Measurements from ENCODE around the gene AKAP12. TPM values are rescaled to one million over a fixed set of nuclear protein-coding genes. Genes with fewer than 3 reads are reported as not detected.
"Not testable (repeated sequence)": the region's sequence is repeated elsewhere in the genome, so short reads cannot be mapped to it uniquely, and the experiment has no call there.

AKAP12 gene
- total RNA-seq, 1 donor from 2014 or later: 15.6 TPM

DNA sequence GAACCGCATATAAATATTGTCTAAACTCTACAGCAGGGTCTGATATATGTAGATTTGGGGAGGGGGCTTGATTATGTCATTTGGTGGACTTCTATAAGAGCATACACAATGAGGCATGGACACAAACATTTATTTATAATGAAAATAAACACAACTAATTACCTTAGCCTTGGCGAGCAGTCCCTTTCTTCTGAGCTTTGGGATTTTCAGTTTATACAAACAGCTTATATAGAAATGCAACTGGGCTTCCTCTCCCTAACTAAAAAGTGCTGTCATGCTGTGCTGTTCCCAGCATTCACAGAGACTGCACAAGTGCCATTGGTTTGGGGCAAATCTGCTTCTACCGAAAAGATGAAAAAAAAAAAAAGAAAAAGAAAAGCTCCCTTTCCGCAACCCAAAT, 69.9 kb downstream of the AKAP12 start:
- no peak for DNase-seq (ENCODE audit: low spot score)
- Mint-ChIP-seq H3K27ac (no peak overlapping the region), H3K36me3 (ENCODE audit: low read depth) (peaks cover 4% of the 10 kb centered on the region), H3K9me3 (no peaks in the 10 kb centered on the region), H3K4me1 (ENCODE audit: low read depth) (no peaks in the 10 kb centered on the region), H3K4me3 (ENCODE audit: low read depth) (no peak overlapping the region), H3K27me3 (ENCODE audit: low read depth) (no peaks in the 10 kb centered on the region)
- intact Hi-C loops (cut with micrococcal nuclease): no loop called here

DNA sequence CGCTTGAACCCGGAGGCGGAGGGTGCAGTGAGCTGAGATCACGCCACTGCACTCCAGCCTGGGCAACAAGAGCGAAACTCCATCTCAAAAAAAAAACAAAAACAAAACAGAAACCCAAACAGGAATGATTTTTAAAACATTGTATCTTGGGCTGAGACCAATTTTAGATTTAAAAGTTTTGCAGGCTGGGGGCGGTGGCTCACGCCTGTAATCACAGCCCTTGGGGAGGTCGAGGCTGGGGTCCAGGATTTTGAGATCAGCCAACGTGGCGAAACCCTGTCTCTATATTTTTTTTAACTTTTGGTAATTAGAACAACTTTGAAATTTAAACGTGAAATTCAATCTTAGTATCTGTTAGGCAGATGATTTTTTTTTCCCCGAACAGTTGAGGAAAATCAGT, 70.5 kb downstream of the AKAP12 start:
- no peak for DNase-seq (ENCODE audit: low spot score)
- no peaks in the 10 kb centered on the region for H3K27me3 Mint-ChIP-seq (ENCODE audit: low read depth)
- peaks cover under 1% of the 10 kb centered on the region for H3K9me3 Mint-ChIP-seq
- H3K4me3 Mint-ChIP-seq (ENCODE audit: low read depth): no peak overlapping the region
- H3K36me3 Mint-ChIP-seq (ENCODE audit: low read depth): peaks cover 4% of the 10 kb centered on the region
- intact Hi-C loops (cut with micrococcal nuclease): no loop called here
- H3K4me1 Mint-ChIP-seq (ENCODE audit: low read depth): no peaks in the 10 kb centered on the region
- H3K27ac Mint-ChIP-seq: no peak overlapping the region

DNA sequence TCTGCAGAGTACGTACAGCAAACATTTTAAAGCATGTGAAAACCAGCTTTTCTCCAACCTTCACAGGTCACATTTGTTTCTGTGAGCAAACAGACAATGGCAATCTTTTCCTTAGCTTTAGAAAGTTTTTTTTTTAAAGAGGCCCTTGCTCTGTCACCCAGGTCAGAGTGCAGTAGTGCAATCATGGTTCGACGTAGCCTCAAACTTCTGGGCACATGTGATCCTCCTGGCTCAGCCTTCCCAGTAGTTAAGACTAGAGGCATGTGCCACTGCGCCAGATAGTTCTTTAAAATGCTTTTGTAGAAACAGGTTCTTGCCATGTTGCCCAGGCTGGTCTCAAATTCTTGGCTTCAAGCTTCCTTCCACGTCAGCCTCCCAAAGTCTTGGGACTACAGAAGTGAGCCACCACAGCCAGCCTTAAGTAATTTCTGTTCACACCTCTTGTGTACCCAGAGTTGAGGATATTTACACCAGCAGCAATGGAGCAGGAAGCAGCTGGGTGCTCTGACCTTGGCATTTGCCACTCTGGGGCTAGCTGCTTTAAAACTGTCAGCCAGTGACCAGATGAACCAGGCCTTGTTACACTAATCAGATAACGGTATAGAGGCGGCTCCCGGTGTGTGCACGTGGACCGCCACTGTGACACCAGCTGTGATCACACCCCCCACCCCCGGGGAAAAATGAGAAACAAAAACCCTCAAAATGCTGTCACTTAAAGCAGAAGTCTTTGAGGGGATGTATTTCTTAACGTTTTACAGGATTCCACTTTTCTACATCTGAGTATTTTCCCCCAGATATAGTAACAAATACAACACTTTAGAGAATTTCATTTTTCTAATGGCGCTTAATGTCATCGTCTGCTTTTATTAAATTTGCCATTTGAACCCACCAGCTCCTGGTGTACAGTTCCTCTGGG, 71.3 kb downstream of the AKAP12 start:
- Mint-ChIP-seq H3K4me3 (ENCODE audit: low read depth) (no peak overlapping the region), H3K27me3 (ENCODE audit: low read depth) (no peaks in the 10 kb centered on the region), H3K4me1 (ENCODE audit: low read depth) (no peaks in the 10 kb centered on the region), H3K9me3 (peaks cover 8% of the 10 kb centered on the region), H3K27ac (no peak overlapping the region), H3K36me3 (ENCODE audit: low read depth) (peaks cover 9% of the 10 kb centered on the region)
- no peak for DNase-seq (ENCODE audit: low spot score)
- intact Hi-C loops (cut with micrococcal nuclease): no loop called here

DNA sequence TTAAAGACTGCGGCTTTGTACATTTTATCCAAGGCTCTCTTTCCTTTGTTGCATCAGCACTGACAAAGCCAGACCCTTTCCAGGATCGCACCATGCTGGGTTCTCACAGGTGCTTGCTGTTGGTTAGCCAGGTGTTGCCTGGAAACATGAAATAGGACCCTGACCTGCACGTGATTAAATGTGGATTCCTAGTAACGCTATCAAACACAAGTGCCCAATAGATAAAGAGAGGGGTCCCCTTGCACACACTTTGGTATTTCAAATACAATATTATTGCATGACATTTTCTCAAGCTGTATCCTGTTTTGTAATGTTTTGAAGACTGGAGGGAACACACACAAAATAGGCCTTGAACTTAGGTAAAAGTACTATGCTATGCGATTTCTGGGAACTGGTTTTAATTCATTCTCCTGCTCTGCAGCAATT, 73.3 kb downstream of the AKAP12 start:
- Mint-ChIP-seq H3K27me3 (ENCODE audit: low read depth) (peaks cover 2% of the 10 kb centered on the region), H3K27ac (no peak overlapping the region), H3K4me1 (ENCODE audit: low read depth) (peaks cover 2% of the 10 kb centered on the region), H3K36me3 (ENCODE audit: low read depth) (peaks cover 12% of the 10 kb centered on the region), H3K4me3 (ENCODE audit: low read depth) (no peak overlapping the region), H3K9me3 (peaks cover 11% of the 10 kb centered on the region)
- no peak for DNase-seq (ENCODE audit: low spot score)
- intact Hi-C loops (cut with micrococcal nuclease): no loop called here

DNA sequence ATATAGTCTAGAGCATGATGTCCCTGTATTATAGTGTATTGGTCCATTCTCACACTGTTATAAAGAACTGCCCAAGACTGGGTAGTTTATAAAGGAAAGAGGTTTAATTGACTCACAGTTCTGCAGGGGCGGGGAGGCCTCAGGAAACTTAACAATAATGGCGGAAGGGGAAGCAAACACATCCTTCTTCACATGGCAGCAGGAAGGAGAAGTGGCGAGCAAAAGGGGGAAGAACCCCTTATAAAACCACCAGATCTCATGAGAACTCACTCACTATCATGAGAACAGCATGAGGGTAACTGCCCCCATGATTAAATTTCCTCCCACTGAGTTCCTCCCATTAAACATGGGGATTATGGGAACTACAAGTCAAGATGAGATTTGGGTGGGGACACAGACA, 75.9 kb downstream of the AKAP12 start:
- H3K9me3 Mint-ChIP-seq: peaks cover 11% of the 10 kb centered on the region
- H3K4me3 Mint-ChIP-seq (ENCODE audit: low read depth); H3K27me3 Mint-ChIP-seq (ENCODE audit: low read depth); intact Hi-C loops (cut with micrococcal nuclease); H3K27ac Mint-ChIP-seq; DNase-seq (ENCODE audit: low spot score); H3K4me1 Mint-ChIP-seq (ENCODE audit: low read depth): not testable (repeated sequence)
- H3K36me3 Mint-ChIP-seq (ENCODE audit: low read depth): peaks cover 12% of the 10 kb centered on the region

DNA sequence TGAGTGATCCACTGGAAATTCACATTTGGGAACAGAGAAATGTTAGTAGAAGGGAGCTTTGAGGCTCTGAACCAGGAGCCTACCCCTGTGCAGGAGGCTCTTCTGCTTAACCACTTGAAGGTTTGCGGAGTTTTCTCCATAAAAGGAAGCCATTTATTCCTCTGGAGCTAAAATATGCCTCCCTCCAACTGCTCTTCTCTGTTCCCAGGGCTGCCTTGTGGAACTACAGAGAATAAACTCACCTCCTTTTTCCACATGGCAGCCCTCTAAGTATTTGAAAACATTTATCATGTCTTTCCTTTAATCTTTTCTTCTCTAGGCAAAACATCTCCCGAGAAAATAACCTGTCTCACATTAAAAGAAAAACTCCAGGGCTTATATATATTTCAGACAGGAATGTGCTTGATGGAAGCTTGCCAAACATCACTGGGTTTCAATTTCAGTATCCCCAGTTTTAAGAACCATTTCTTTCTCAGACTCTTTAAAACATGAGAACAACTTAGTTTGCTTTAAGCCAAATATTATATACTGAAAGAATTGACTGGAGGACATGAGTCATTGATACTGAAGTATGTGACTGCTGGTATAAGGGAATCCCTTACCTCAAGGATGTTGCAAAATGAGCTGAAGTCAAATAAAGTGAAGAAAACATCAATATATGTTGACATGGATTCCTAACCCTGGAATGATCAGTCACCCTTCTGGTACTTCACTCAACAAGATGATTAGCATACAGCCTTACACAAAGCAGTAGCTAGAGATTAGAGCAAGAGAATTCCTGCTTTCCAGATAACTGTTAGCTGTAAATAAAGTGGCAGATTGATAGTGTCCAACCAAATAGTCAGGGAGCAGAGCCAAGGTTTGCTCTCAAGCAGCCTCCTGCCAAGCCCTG, 77.6 kb downstream of the AKAP12 start:
- H3K4me1 Mint-ChIP-seq (ENCODE audit: low read depth): peaks cover 2% of the 10 kb centered on the region
- peaks cover 11% of the 10 kb centered on the region for H3K9me3 Mint-ChIP-seq
- H3K27me3 Mint-ChIP-seq (ENCODE audit: low read depth): peaks cover 6% of the 10 kb centered on the region
- intact Hi-C loops (cut with micrococcal nuclease): no loop called here
- no peak for DNase-seq (ENCODE audit: low spot score)
- H3K36me3 Mint-ChIP-seq (ENCODE audit: low read depth): peaks cover 12% of the 10 kb centered on the region
- no peak overlapping the region for H3K4me3 Mint-ChIP-seq (ENCODE audit: low read depth)
- peak overlapping the region; percentile 40 for H3K27ac Mint-ChIP-seq

DNA sequence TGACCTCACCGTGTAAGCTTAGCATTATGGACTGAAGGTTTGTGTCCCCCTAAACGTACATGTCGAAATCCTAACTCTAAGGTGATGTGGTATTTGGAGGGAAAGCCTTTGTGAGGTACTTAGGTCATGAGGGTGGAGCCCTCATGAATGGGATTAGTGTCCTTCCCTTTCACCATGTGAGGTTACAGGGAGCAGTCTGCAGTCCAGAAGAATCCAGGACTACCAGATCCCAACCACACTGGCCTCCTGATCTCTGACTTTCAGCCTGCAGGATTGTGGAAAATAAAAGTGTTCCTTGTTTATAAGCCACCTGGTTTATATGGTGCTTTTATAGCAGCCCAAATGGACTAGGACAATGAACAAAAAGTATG, 78.2 kb downstream of the AKAP12 start:
- Mint-ChIP-seq H3K27ac (no peak overlapping the region), H3K27me3 (ENCODE audit: low read depth) (peaks cover 6% of the 10 kb centered on the region), H3K4me3 (ENCODE audit: low read depth) (no peak overlapping the region), H3K4me1 (ENCODE audit: low read depth) (peaks cover 2% of the 10 kb centered on the region), H3K9me3 (peaks cover 11% of the 10 kb centered on the region), H3K36me3 (ENCODE audit: low read depth) (peaks cover 12% of the 10 kb centered on the region)
- intact Hi-C loops (cut with micrococcal nuclease): no loop called here
- no peak for DNase-seq (ENCODE audit: low spot score)

DNA sequence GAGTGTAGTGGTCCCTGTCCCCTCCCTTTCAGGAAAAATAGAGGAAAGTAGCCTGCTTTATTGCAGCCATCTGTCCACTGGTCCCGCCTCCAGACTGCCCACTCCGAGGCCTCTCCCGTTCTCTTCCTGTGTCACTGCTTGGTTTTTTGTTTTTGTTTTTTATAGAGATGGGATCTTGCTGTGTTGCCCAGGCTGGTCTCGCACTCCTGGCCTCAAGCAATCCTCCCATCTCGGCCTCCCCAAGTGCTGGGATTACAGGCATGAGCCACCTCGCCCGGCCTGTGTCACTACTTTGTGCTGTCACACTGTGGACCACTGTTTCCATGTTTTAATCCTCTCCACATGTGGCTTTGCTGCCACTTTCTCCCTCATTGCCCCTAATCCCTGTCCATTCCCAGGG, 80.4 kb downstream of the AKAP12 start:
- Mint-ChIP-seq H3K36me3 (ENCODE audit: low read depth) (peaks cover 9% of the 10 kb centered on the region), H3K9me3 (peaks cover 11% of the 10 kb centered on the region), H3K27me3 (ENCODE audit: low read depth) (peaks cover 14% of the 10 kb centered on the region), H3K4me3 (ENCODE audit: low read depth) (no peak overlapping the region), H3K27ac (no peak overlapping the region), H3K4me1 (ENCODE audit: low read depth) (peaks cover 19% of the 10 kb centered on the region)
- no peak for DNase-seq (ENCODE audit: low spot score)
- intact Hi-C loops (cut with micrococcal nuclease): loop anchor here (5.0 kb wide), 1 partner anchor 78 kb away; no protein-coding TSS in a partner anchor

DNA sequence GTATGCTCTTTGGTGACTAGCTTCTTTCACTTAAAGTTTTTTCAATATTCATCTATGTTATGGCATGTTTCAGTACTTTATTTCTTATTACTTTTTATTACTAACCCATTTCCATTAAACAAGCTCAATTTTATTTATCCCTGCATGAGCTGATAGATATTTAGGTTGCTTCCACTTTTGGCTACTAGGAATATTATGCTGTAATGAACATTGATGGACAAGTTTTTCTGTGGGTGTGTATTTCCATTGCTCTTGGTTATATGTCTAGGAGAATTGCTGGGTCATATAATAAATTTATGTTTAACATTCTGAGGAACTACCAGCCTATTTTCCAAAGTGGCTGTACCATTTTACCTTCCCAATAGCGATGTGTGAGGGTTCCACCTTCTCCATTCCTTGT, 81.7 kb downstream of the AKAP12 start:
- no peak overlapping the region for H3K27ac Mint-ChIP-seq
- no peaks in the 10 kb centered on the region for H3K36me3 Mint-ChIP-seq (ENCODE audit: low read depth)
- no peak overlapping the region for H3K4me3 Mint-ChIP-seq (ENCODE audit: low read depth)
- peaks cover under 1% of the 10 kb centered on the region for H3K9me3 Mint-ChIP-seq
- DNase-seq (ENCODE audit: low spot score): no peak
- H3K4me1 Mint-ChIP-seq (ENCODE audit: low read depth): peaks cover 28% of the 10 kb centered on the region
- intact Hi-C loops (cut with micrococcal nuclease): loop anchor here (5.0 kb wide), 1 partner anchor 79 kb away; no protein-coding TSS in a partner anchor
- H3K27me3 Mint-ChIP-seq (ENCODE audit: low read depth): peaks cover 22% of the 10 kb centered on the region

DNA sequence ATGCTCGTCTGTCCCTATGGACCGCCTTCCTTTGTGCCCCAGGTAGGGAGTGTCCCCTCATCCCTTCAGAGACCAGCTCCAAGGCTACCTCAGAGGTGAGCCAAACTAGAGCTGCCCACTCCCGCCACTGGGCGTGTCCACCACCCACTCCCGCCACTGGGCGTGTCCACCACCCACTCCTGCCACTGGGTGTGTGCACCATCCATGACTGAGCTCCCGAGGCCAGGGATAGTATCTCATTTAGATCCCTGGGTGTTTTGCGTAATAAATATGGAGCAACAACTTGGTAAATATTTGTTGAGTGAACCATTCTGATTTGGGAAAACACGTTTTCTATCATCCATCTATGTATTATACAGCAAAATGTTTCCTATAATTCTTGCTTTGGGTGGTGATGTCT, 82.8 kb downstream of the AKAP12 start:
- no peaks in the 10 kb centered on the region for H3K36me3 Mint-ChIP-seq (ENCODE audit: low read depth)
- no peak for DNase-seq (ENCODE audit: low spot score)
- H3K4me3 Mint-ChIP-seq (ENCODE audit: low read depth): no peak overlapping the region
- intact Hi-C loops (cut with micrococcal nuclease): loop anchor here (5.0 kb wide), 1 partner anchor 80 kb away; no protein-coding TSS in a partner anchor
- no peak overlapping the region for H3K27ac Mint-ChIP-seq
- H3K27me3 Mint-ChIP-seq (ENCODE audit: low read depth): peaks cover 30% of the 10 kb centered on the region
- H3K4me1 Mint-ChIP-seq (ENCODE audit: low read depth): peaks cover 27% of the 10 kb centered on the region
- H3K9me3 Mint-ChIP-seq: no peaks in the 10 kb centered on the region

DNA sequence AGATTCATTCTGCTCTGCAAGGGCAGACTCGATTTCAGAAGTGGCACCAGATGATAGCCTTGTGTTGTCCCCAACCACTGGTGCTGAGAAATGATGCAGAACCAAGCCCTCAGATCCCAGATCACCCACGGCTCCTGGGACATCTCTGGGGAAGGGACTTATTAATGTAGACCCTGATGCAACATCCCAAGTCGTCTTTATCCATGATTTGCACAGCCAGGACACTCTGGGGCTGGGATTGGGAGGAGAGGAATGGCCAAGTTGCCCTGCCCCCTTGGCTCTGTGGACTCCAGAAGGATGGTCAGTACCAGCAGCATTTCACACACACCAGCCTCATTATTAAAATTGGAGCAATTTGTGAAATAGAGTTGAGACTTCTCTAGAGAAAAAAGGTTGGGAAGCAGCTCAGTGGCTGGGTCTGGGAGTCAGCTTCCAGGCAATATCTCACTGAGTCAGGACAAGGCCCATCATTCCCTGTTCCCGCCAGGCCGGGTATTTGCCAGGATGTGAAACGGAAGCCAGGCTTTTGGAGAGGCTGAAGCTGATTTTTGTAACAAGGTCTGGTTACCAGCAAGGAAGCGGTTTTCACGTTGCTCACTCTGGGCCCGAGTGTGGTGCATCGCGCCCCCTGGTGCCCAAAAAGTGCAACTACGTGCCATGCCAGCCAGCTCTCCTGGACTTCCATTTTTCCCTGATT, 84.2 kb downstream of the AKAP12 start:
- H3K4me3 Mint-ChIP-seq (ENCODE audit: low read depth): peak overlapping the region; percentile 23
- no peaks in the 10 kb centered on the region for H3K9me3 Mint-ChIP-seq
- DNase-seq (ENCODE audit: low spot score): peak; percentile 55
- no peaks in the 10 kb centered on the region for H3K36me3 Mint-ChIP-seq (ENCODE audit: low read depth)
- no peak overlapping the region for H3K27ac Mint-ChIP-seq
- peaks cover 31% of the 10 kb centered on the region for H3K27me3 Mint-ChIP-seq (ENCODE audit: low read depth)
- intact Hi-C loops (cut with micrococcal nuclease): loop anchor here (1.0 to 5.0 kb wide), 3 partner anchors 82 to 431 kb away; no protein-coding TSS in a partner anchor
- peaks cover 27% of the 10 kb centered on the region for H3K4me1 Mint-ChIP-seq (ENCODE audit: low read depth)

DNA sequence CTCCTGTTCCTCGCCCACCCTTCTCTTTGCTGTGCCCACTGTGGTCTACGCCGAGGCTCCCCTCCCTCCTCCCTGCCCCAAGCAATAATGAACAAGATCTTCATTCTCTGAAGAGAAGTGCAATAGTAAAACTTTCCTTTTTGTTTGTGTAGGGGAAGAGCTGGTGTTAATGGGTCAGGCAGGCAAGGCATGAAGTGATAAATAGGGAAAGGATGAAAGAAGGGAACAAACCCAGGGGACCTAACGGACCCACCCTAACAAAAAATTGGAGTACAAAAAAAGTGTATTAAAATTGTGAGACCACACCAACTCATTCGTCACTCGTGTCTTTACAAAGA, 84.7 kb downstream of the AKAP12 start:
- intact Hi-C loops (cut with micrococcal nuclease): loop anchor here (1.0 to 5.0 kb wide), 3 partner anchors 82 to 432 kb away; no protein-coding TSS in a partner anchor
- DNase-seq (ENCODE audit: low spot score): no peak
- Mint-ChIP-seq H3K4me1 (ENCODE audit: low read depth) (peaks cover 27% of the 10 kb centered on the region), H3K9me3 (no peaks in the 10 kb centered on the region), H3K27ac (no peak overlapping the region), H3K4me3 (ENCODE audit: low read depth) (peak overlapping the region; percentile 23), H3K36me3 (ENCODE audit: low read depth) (no peaks in the 10 kb centered on the region), H3K27me3 (ENCODE audit: low read depth) (peaks cover 31% of the 10 kb centered on the region)

All from activated T-helper 2 cell treated with anti-CD3 and anti-CD28 coated beads, Interferon-gamma antibody, Interleukin-2, Interleukin-4, amounts not matched to agents 10 μg/mL and 5 μg/mL and 100 μg/mL, durations not matched to agents 14 hours and 24 hours and 36 hours (primary cell).